ENCODE data around the gene VPS45.

DNA sequence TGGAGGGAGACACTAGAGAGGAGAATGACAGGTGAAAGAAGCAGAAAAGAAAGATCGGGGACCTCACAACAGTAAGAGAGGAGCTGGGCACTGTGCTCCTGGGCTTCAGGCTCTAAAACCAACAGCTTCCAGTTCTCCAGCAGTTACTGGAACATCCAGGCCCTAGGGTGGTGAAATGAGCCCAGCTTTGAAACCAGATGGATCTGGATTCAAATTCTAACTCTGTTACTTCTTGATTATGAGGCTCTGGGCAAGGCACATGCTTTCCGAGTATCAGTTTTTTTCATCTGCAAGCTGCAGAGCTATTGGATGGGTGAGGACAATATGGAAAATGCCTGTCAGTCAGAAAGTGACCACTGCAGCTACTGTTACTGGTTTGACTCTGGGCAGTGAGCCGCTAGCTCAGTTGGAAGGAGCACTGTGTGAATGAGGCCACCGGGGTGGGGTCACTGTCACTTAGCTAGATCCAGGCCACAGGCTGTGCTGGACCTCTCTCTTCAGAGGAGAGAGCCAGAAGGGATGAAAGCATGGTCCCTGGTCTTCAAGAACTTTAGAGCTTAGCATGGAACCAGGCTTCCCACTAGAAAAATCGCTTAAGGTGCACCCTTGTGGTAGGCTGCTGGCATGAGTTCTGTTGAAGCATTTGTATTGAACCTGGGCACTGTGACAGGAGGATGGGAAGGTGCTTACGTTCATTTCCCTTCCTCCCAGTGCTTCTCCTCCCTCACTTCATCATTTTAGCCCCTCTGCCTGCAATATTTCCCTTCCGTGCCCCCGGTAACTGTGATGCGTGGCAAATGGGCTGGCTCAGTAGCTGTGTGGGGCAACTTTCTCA lies 94.4 kb downstream of the VPS45 start:
- TF ChIP-seq, protein P1, sequence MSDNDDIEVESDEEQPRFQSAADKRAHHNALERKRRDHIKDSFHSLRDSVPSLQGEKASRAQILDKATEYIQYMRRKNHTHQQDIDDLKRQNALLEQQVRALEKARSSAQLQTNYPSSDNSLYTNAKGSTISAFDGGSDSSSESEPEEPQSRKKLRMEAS (CRISPR knock-in tag; IDR thresholded peaks at IDR 0.05) = no peak
- TF ChIP-seq, protein P2, sequence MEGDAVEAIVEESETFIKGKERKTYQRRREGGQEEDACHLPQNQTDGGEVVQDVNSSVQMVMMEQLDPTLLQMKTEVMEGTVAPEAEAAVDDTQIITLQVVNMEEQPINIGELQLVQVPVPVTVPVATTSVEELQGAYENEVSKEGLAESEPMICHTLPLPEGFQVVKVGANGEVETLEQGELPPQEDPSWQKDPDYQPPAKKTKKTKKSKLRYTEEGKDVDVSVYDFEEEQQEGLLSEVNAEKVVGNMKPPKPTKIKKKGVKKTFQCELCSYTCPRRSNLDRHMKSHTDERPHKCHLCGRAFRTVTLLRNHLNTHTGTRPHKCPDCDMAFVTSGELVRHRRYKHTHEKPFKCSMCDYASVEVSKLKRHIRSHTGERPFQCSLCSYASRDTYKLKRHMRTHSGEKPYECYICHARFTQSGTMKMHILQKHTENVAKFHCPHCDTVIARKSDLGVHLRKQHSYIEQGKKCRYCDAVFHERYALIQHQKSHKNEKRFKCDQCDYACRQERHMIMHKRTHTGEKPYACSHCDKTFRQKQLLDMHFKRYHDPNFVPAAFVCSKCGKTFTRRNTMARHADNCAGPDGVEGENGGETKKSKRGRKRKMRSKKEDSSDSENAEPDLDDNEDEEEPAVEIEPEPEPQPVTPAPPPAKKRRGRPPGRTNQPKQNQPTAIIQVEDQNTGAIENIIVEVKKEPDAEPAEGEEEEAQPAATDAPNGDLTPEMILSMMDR (IDR thresholded peaks at IDR 0.05) = no peak
- TF ChIP-seq ATF1 (CRISPR knock-in tag; IDR thresholded peaks at IDR 0.05) (no peak), CREB1 (CRISPR knock-in tag; IDR thresholded peaks at IDR 0.05) (no peak), SP1 (CRISPR knock-in tag; conservative IDR thresholded peaks at IDR 0.05) (no peak), IRF2 (CRISPR knock-in tag; IDR thresholded peaks at IDR 0.05; ENCODE audit: borderline replicate concordance, low read depth) (no peak), MXD4 (CRISPR knock-in tag; IDR thresholded peaks at IDR 0.05; ENCODE audit: borderline replicate concordance) (no peak), ZNF232 (CRISPR knock-in tag; IDR thresholded peaks at IDR 0.05) (no peak)
- TF ChIP-seq, protein P3, sequence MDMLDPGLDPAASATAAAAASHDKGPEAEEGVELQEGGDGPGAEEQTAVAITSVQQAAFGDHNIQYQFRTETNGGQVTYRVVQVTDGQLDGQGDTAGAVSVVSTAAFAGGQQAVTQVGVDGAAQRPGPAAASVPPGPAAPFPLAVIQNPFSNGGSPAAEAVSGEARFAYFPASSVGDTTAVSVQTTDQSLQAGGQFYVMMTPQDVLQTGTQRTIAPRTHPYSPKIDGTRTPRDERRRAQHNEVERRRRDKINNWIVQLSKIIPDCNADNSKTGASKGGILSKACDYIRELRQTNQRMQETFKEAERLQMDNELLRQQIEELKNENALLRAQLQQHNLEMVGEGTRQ (CRISPR knock-in tag; IDR thresholded peaks at IDR 0.05) = no peak
- TF ChIP-seq, protein P4, sequence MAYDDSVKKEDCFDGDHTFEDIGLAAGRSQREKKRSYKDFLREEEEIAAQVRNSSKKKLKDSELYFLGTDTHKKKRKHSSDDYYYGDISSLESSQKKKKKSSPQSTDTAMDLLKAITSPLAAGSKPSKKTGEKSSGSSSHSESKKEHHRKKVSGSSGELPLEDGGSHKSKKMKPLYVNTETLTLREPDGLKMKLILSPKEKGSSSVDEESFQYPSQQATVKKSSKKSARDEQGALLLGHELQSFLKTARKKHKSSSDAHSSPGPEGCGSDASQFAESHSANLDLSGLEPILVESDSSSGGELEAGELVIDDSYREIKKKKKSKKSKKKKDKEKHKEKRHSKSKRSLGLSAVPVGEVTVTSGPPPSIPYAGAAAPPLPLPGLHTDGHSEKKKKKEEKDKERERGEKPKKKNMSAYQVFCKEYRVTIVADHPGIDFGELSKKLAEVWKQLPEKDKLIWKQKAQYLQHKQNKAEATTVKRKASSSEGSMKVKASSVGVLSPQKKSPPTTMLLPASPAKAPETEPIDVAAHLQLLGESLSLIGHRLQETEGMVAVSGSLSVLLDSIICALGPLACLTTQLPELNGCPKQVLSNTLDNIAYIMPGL (CRISPR knock-in tag; IDR thresholded peaks at IDR 0.05) = no peak

Measured in WTC11 (cell line).